NCI-H748 treated with DMSO at 0.1 percent for 48 hours (cell line): ENCODE results near the gene SLC38A6.

Experiments
- DNase-seq: peaks from one replicate; lab custom pipeline; 2025; lab: John Stamatoyannopoulos, UW

The SLC38A6 gene

GRCh38 chr14:60981633-60982455 is 799 bp downstream of the SLC38A6 start:
- peak; percentile 74 for DNase-seq

DNA sequence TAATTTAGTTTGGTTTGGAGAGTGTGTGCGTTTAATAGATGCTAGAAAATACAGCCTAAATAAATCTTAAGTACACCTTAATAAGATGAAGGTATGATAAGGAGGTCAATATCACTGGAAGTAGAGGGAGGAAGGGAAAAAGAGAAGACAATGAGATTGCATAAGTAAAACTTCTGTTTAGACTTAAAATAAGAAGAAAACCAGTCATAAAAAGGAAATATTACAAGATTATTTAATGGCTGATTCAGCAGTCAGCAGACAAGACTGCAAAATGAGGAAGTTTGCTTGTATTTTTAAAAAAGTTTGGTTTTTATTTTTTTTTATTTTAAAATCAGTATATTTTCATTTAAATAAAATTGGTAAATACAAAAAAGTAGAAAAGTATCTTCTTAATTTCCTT is 3.2 kb downstream of the SLC38A6 start:
- no peak for DNase-seq

DNA sequence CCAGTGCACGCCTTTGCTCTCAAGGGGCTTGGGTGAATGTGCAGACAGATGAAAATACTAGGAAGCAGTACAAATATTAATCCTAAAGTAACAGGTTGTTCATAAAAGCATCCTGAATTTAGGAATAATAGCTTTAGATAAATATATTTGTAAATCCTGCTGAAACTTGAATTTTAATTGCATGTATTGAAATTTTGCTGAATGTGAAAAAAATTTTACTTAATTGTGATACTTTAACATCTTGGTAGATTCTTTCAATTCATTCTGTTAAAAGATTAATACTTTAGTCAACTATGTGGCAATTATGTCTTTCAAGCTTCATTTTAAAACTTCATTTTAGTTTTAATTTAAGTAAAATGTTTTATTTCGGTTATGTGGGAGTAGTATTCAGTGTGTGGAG is 5.5 kb downstream of the SLC38A6 start:
- DNase-seq, result no peak

GRCh38 chr14:60989599-60989998 is 8.6 kb downstream of the SLC38A6 start:
- DNase-seq, result no peak

DNA sequence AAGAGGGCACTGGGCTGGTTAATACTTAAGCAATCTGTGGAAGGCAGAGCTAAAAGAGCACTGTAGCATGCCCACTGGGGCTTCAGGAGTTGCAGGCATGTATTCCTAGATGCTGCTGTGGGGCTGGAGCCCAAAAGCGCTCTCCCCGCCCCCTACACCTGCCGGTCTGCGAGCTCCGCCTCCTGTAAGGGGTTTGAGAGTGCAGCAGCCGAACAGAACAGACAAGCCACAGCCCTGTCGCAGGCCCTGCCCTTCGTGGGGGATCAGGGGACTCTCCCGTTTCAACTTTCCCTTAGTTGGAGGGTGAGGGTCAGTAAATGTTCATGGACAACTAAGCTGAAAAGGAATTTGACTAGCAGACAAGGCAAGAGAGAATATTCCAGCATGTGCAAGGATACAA is 17.6 kb downstream of the SLC38A6 start:
- no peak for DNase-seq

- DNase-seq, result no peak
Observed at GRCh38 chr14:60999536-60999935, 18.5 kb downstream of the SLC38A6 start.

DNA sequence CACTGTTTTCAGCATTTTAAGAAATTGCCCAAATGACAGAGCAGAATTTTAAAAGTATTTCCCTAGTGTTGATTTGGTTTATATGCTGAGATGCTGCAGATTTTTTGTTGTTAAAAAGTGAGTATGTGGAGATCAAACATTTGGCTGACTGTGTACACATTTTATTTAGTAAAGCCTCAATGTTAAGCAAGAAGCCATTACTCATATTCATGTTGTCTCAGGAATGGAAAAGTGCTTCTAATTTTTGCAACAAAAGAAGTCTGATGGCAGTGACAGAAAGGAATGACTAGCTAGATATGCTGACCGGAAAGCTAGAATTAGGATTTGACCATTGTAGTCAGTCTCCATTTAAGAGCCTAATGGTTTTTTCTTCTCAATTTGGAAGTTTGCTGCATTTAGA is 22.5 kb downstream of the SLC38A6 start:
- DNase-seq, result no peak

DNA sequence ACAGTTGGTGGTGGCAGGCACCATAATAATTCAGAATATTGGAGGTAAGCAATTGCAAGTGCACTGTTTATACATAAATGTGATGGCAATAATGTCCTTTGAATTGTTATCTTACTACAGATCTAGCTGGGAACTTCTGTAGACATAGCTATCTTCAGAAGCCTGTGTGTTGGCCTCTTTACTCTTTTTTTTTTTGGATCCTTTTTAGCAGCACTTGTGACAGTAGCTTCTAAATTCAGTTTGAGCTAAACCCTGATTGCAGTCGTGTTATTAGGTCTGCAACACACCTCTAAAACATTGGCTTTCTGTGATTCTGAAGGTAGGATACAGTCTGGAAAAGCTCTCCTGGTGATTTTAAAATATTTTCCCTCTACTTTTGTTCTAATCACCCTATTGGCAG is 38.5 kb downstream of the SLC38A6 start:
- no peak for DNase-seq

DNA sequence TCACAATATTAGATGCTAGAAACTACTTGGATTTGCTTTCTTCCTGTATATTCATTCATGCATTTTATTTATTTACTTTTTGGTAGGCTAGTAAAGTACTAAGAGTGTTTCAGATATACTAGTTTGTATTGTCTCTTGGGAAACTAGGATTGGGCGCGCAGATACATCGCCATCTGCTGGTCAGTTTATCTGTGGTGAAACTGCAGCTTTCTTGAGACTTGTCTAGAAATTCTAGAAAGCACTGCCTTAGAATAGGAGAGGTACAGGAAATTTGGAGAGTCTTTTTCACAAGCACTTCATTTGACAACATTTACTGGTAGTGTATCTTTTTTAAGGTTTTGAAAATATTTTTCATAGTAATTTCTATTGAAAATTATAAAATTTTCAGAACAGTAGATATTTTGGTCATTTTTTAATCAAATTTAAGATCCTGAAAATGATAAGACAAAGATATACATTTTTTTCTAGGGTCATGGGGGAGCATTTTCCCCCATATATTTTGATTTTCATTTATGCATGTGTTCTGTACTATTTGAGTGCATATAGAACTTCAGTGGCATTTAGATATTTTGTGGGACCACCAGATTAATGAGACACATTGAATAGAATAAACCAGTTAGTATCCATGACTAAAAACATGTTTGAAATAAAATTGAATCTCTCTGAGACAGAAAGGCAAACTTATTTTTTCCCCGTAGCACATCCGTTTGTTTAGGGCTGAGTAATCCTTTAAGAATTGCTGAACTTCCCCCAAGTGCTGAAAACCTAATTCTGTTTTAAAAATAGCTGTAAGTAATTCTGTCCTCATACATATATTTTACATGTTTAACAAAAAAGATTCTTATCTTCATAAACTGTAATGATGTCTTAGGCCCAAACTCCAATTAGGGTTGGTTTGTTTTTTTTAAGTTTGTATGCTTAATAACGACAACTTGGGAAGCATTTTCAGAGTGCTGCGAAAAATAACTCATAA is 44.5 kb downstream of the SLC38A6 start:
- DNase-seq, result peak; percentile 83

DNA sequence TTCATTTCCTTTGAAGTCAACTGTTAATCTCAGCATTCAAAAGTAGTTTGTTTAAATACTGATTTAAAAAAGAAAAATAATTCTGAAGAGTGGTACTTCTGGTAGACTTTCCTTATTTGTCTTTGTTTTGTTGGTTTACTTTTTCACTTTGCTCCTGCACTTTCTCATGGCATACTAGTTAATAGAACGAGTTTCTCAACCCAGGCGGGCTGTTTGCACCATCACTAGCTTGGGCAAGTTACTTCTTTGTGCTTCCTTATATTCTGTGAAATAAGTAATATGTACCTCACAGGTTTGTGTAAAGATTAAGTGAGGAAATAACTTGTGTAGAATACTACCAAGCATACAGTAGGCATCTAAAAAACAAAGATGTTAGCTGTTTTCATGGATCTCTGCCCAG is 45.5 kb downstream of the SLC38A6 start:
- no peak for DNase-seq

GRCh38 chr14:61031026-61031425 is 50.0 kb downstream of the SLC38A6 start:
- DNase-seq, result no peak

GRCh38 chr14:61033054-61033453 is 52.0 kb downstream of the SLC38A6 start:
- no peak for DNase-seq

- no peak for DNase-seq
Observed at GRCh38 chr14:61033855-61034254, 52.8 kb downstream of the SLC38A6 start.

GRCh38 chr14:61034416-61035120 is 53.5 kb downstream of the SLC38A6 start:
- no peak for DNase-seq

DNA sequence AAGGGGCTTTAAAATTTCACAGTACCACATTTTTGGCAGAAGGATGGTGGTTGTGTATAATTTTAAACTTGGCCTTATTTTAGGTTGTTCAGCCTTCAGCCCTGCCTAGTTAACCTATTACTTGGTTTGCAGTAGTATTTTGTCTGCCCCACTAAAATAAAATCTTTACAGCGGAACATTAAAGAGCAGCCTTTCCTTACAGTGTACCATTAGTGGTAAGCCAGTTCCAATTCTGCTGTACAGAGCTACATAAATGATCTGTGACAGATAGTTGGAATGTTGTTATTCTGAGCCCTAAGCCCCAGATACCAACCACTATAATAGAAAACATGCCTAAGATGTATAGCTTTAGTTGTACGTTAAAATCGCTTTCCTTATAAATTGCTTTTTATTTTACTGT is 56.2 kb downstream of the SLC38A6 start:
- DNase-seq, result no peak

- DNase-seq, result no peak
Observed at GRCh38 chr14:61041704-61042103, 60.7 kb downstream of the SLC38A6 start.

GRCh38 chr14:61042220-61042619 is 61.2 kb downstream of the SLC38A6 start:
- peak; percentile 96 for DNase-seq

DNA sequence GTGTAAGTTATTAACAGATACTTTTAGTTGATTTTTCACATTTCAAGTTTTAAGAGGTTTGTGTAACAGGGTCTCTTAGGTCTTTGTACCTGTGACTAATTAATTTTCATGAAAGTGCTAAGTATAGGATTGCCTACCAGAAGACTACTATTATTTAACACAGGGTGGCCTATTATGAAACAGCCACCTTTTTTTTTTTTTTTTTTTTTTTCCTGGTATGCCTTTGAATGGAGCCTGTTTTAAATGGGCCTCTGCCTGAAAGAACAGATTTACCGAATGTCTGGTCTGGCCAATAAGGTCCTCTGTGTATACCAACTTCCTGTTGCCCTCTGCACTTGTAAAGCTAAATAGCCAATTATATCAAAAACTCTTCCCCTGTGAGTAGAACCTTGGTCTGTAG is 62.5 kb downstream of the SLC38A6 start:
- DNase-seq, result no peak

DNA sequence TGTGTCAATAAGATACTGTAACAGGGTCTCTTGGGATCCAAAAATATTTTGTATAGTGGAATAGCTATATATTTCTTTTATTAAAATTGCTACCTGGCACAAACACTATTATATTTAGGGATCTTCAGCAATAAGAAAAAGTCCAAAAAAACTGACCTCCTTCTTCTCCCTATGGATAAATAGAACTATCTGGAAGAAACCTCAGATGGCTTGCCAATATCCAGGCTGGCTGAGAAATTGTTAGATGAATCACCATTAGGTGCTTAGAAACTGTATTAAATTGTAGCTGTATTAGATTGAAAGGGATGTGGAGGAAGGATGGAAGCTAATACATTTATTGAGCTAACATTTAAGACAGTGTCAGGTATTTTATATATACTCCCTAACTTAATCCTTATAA is 66.0 kb downstream of the SLC38A6 start:
- DNase-seq, result no peak

GRCh38 chr14:61048640-61049039 is 67.6 kb downstream of the SLC38A6 start:
- DNase-seq, result no peak

DNA sequence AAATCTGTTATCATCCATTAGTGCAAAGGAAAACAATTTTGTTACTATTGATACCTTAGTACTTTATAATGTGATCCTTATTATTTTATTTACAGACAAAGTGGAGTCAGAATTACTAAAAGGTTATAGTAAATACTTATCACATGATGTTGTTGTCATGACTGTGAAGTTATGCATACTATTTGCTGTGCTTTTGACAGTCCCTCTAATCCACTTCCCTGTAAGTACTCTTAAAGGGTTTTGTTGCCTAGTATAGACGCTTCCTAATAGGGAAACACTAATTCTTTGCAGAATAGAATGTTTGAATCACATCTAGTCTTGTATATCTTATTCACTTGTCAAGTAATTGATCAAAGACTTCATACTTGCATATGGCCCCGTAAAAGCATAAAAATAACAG is 69.4 kb downstream of the SLC38A6 start:
- no peak for DNase-seq

DNA sequence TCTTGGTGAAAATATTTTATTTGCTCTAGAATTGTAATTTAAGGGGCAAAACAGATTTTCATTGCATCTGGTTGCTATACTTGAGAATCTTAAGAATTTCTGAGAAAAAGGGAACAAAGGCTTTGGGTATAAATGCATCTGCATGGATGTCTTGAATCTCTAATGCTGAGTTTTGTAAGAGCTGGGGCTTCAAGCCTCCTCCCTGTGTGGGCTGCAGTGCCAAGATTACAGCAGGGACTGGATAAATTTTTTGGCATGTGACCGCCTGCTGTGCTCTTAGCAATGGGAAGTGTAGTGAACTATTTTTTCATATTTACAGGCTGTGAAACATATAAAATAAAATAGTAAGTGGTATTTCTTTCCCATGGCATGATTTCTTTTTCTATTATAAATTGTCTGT is 70.0 kb downstream of the SLC38A6 start:
- no peak for DNase-seq
